ENCODE results near the gene ELANE. TPM values are rescaled to one million over a fixed set of nuclear protein-coding genes. Genes with fewer than 3 reads are reported as not detected.

Gene ELANE
- not detected in 2 replicates for total RNA-seq

DNA sequence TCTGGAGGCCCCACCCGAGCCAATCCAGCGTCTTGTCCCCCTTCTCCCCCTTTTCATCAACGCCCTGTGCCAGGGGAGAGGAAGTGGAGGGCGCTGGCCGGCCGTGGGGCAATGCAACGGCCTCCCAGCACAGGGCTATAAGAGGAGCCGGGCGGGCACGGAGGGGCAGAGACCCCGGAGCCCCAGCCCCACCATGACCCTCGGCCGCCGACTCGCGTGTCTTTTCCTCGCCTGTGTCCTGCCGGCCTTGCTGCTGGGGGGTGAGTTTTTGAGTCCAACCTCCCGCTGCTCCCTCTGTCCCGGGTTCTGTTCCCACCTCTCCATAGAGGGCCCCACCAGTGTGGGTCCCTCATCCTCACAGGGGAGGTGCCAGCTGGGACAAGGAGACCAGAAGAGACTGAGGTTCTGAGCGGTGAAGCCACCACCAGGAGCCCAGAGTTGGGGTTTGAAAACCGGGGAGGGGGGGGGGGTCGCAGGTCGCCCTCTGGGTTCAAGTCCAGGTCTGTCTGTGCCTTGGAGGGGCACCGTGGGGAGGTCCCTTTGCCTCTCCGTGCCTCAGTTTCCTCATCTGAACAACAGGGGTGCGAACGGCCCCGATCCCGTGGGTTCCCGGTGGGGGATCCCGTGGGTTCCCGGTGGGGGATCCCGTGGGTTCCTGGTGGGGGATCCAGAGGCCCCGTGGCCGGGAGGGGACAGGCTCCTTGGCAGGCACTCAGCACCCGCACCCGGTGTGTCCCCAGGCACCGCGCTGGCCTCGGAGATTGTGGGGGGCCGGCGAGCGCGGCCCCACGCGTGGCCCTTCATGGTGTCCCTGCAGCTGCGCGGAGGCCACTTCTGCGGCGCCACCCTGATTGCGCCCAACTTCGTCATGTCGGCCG is at the start of gene ELANE:
Gene ELANE, plus strand, starts transcription at position 168 of the 878 bp plus-strand sequence. Its CDS starts 26 bp downstream, at position 194.
- intact Hi-C loops (cut with micrococcal nuclease), result no loop called here

GRCh38 chr19:802498-803098 is 49.5 kb upstream of the ELANE start:
- intact Hi-C loops (cut with micrococcal nuclease), result no loop called here
- H3K27ac Mint-ChIP-seq, result no peak overlapping the region
- peaks cover 30% of the 10 kb centered on the region for H3K4me1 Mint-ChIP-seq

More for the DNA sequence above, at the start of gene ELANE:
- Mint-ChIP-seq H3K27me3 (peaks cover 10% of the 10 kb centered on the region), H3K9me3 (no peaks in the 10 kb centered on the region), H3K36me3 (ENCODE audit: low read depth) (no peaks in the 10 kb centered on the region), H3K4me1 (no peaks in the 10 kb centered on the region), H3K27ac (no peak within 1 kb of the TSS), H3K4me3 (no peak within 1 kb of the TSS)
- DNase-seq, result no peak

DNA sequence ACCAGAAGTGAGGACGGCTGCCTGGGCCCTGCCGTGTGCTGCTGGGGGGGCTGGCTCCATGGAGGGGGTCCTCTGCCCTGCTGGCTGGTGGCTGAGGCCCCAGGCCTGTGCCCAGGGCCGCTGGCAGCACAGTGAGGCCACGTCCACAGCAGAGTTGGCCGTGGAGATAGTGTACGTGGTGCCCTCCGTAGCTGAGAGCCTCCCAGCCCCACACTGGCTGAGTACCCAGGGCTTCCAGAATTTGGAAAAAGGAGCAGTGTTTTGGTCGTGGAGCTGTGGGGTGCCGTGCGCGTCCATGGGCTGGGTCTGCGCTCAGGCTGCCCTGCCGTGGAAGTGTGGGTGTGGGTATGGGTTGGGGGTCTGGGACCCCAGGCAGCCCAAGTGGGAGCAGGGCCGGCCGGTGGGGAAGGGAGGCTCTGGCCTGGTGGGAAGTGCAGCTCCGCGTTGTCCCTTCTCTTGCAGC is 49.0 kb upstream of the ELANE start:
- no peak for DNase-seq
- intact Hi-C loops (cut with micrococcal nuclease), result no loop called here
- Mint-ChIP-seq H3K9me3 (no peaks in the 10 kb centered on the region), H3K4me1 (peaks cover 32% of the 10 kb centered on the region), H3K36me3 (ENCODE audit: low read depth) (peaks cover 74% of the 10 kb centered on the region), H3K4me3 (no peak overlapping the region), H3K27me3 (no peaks in the 10 kb centered on the region), H3K27ac (peak overlapping the region; percentile 71)

More at GRCh38 chr19:802498-803098, 49.5 kb upstream of the ELANE start:
- Mint-ChIP-seq H3K4me3 (peak overlapping the region; percentile 54), H3K9me3 (no peaks in the 10 kb centered on the region), H3K36me3 (ENCODE audit: low read depth) (peaks cover 68% of the 10 kb centered on the region), H3K27me3 (no peaks in the 10 kb centered on the region)
- no peak for DNase-seq

GRCh38 chr19:803686-804418 is 48.3 kb upstream of the ELANE start:
- H3K4me3 Mint-ChIP-seq, result no peak overlapping the region
- H3K27ac Mint-ChIP-seq, result no peak overlapping the region
- peaks cover 69% of the 10 kb centered on the region for H3K36me3 Mint-ChIP-seq (ENCODE audit: low read depth)
- DNase-seq, result no peak
- H3K9me3 Mint-ChIP-seq, result no peaks in the 10 kb centered on the region
- peaks cover 32% of the 10 kb centered on the region for H3K4me1 Mint-ChIP-seq
- intact Hi-C loops (cut with micrococcal nuclease), result no loop called here
- no peaks in the 10 kb centered on the region for H3K27me3 Mint-ChIP-seq

DNA sequence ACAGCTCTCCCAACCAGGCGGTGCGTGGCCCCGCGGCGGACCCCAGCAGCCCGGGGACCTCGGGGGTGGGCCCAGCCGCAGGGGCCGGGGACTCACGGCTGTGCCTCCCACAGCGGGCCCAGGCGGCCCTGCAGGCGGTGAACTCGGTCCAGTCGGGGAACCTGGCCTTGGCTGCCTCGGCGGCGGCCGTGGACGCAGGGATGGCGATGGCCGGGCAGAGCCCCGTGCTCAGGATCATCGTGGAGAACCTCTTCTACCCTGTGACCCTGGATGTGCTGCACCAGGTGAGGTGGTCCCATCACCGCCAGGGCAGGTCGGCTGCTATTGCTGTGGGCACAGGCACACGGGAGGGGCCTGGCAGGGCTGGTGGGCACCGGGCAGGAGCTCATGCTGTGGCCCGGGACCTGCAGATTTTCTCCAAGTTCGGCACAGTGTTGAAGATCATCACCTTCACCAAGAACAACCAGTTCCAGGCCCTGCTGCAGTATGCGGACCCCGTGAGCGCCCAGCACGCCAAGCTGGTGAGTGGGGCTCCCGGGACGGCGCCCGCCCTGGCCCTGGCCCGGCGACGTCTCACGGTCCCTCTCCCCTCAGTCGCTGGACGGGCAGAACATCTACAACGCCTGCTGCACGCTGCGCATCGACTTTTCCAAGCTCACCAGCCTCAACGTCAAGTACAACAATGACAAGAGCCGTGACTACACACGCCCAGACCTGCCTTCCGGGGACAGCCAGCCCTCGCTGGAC is 47.5 kb upstream of the ELANE start:
- Mint-ChIP-seq H3K4me3 (no peak overlapping the region), H3K36me3 (ENCODE audit: low read depth) (peaks cover 67% of the 10 kb centered on the region)

GRCh38 chr19:805166-805551 is 46.9 kb upstream of the ELANE start:
- Mint-ChIP-seq H3K4me1 (peaks cover 21% of the 10 kb centered on the region), H3K9me3 (no peaks in the 10 kb centered on the region), H3K4me3 (no peak overlapping the region), H3K27ac (no peak overlapping the region), H3K27me3 (no peaks in the 10 kb centered on the region), H3K36me3 (ENCODE audit: low read depth) (peaks cover 64% of the 10 kb centered on the region)
- no peak for DNase-seq
- intact Hi-C loops (cut with micrococcal nuclease), result no loop called here

More for the DNA sequence above, 47.5 kb upstream of the ELANE start:
- Mint-ChIP-seq H3K27ac (no peak overlapping the region), H3K4me1 (peaks cover 26% of the 10 kb centered on the region), H3K27me3 (no peaks in the 10 kb centered on the region), H3K9me3 (no peaks in the 10 kb centered on the region)
- intact Hi-C loops (cut with micrococcal nuclease), result no loop called here
- DNase-seq, result no peak

GRCh38 chr19:805600-806550 is 46.2 kb upstream of the ELANE start:
- Mint-ChIP-seq H3K27ac (no peak overlapping the region), H3K36me3 (ENCODE audit: low read depth) (peaks cover 61% of the 10 kb centered on the region), H3K4me1 (peaks cover 16% of the 10 kb centered on the region), H3K27me3 (no peaks in the 10 kb centered on the region), H3K9me3 (no peaks in the 10 kb centered on the region), H3K4me3 (no peak overlapping the region)
- DNase-seq, result no peak
- intact Hi-C loops (cut with micrococcal nuclease), result no loop called here

DNA sequence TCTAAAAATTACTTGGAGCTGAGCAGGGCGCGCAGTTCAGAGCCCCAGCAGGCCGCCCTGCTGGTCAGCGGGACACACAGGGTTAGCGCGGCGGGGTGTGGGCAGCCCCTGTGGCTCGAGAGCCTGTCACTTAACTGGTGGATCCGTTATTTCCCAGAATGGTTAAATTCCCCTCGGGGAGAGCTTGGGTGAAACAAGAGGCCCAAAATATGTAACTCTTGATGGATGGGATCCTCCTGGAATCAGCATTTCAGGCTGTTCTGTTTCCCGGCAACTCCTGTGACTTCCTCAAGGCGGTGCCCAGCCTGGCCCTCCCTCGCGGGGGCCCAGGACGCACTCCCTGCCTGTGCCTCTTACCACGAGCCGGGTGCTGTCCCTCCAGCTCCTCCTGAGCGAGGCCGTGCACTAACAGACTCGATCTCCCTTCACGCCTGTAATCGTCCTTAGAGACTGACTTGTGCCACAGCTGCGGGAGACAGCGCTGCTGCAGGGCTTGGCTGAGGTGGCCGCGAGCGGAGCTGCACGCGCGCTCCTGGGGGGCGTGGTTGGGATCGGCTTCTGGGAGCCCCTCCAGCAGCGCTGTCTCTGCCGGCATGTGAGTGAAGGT is 45.2 kb upstream of the ELANE start:
- no peak overlapping the region for H3K4me3 Mint-ChIP-seq
- intact Hi-C loops (cut with micrococcal nuclease), result no loop called here
- DNase-seq, result no peak
- H3K27ac Mint-ChIP-seq, result no peak overlapping the region
- H3K4me1 Mint-ChIP-seq, result peaks cover 12% of the 10 kb centered on the region
- no peaks in the 10 kb centered on the region for H3K9me3 Mint-ChIP-seq
- H3K36me3 Mint-ChIP-seq (ENCODE audit: low read depth), result peaks cover 60% of the 10 kb centered on the region
- H3K27me3 Mint-ChIP-seq, result no peaks in the 10 kb centered on the region

DNA sequence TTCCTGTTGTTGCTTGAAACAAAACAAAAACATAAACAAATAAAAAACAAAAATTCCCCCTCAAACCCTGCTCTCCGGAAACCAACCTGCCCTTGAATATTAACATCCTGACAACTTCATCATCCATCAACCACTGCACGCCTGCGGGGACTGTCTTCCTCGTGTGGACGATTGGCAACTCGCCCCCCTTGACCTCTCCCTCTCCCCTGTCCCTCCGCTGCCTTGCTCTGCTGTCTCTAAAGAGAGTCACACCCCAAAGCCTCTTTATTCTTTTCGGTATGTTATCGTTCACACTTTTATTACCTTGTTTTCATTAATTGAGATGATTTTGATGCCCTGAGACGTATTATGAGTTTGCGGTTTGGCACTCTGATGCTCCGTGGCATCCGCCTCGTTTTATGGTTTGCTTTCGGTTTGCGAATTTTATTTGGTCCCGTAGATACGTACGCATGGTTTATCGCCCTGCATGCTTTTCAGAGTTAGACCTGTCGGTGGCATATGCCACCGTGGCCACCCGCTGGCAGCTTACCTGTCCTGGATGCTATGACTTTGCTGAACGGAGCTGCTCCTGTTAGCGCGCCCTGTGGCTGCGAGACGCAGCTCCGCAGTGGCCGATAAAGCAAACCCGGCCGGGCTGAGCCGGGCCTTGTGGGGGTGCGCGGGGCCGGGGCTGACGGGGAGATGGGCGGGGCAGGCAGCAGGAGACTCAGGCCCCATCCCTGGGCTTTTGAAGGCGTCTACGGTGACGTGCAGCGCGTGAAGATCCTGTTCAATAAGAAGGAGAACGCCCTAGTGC is 44.3 kb upstream of the ELANE start:
- H3K27ac Mint-ChIP-seq, result no peak overlapping the region
- H3K36me3 Mint-ChIP-seq (ENCODE audit: low read depth), result peaks cover 54% of the 10 kb centered on the region
- H3K9me3 Mint-ChIP-seq, result no peaks in the 10 kb centered on the region
- H3K4me1 Mint-ChIP-seq, result peaks cover 7% of the 10 kb centered on the region
- no peak for DNase-seq
- no peaks in the 10 kb centered on the region for H3K27me3 Mint-ChIP-seq
- intact Hi-C loops (cut with micrococcal nuclease), result no loop called here
- no peak overlapping the region for H3K4me3 Mint-ChIP-seq

DNA sequence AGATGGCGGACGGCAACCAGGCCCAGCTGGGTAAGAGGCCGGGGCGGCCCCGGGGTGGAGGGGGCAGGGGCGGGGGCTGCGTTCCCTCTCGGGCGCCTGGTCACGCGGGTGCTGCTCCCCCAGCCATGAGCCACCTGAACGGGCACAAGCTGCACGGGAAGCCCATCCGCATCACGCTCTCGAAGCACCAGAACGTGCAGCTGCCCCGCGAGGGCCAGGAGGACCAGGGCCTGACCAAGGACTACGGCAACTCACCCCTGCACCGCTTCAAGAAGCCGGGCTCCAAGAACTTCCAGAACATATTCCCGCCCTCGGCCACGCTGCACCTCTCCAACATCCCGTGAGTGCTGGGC is 43.7 kb upstream of the ELANE start:
- intact Hi-C loops (cut with micrococcal nuclease), result no loop called here
- Mint-ChIP-seq H3K4me1 (peaks cover 6% of the 10 kb centered on the region), H3K27ac (no peak overlapping the region), H3K27me3 (no peaks in the 10 kb centered on the region), H3K4me3 (no peak overlapping the region), H3K36me3 (ENCODE audit: low read depth) (peaks cover 53% of the 10 kb centered on the region), H3K9me3 (no peaks in the 10 kb centered on the region)
- no peak for DNase-seq

DNA sequence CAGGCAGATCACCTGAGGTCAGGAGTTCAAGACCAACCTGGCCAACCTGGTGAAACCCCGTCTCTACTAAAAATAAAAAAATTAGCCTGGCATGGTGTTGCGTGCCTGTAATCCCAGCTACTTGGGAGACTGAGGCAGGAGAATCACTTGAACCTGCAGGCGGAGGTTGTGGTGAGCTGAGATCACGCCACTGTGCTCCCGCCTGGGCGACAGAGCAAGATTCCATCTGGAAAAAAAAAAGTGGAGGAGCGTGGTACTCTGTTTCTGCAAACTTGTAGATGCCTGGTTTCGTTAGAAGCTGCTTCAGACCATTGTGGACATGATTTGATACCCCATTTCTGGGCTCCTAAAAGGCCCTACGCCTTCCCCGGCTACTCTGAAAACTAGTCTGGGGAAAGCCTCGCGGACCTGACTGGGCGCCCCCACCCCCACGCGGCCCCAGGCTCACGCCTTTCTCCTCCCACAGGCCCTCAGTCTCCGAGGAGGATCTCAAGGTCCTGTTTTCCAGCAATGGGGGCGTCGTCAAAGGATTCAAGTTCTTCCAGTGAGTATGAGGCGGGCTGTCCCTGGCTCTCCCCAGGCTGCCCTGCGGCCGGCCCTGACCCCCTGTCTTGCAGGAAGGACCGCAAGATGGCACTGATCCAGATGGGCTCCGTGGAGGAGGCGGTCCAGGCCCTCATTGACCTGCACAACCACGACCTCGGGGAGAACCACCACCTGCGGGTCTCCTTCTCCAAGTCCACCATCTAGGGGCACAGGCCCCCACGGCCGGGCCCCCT is 41.8 kb upstream of the ELANE start:
- peaks cover 54% of the 10 kb centered on the region for H3K36me3 Mint-ChIP-seq (ENCODE audit: low read depth)
- no peaks in the 10 kb centered on the region for H3K27me3 Mint-ChIP-seq
- peaks cover 6% of the 10 kb centered on the region for H3K4me1 Mint-ChIP-seq
- intact Hi-C loops (cut with micrococcal nuclease), result no loop called here
- H3K4me3 Mint-ChIP-seq, result no peak overlapping the region
- H3K9me3 Mint-ChIP-seq, result no peaks in the 10 kb centered on the region
- H3K27ac Mint-ChIP-seq, result no peak overlapping the region
- no peak for DNase-seq
